GM06990 (cell line): ENCODE measurements around the gene ACSF2.

Experiments
- DNase-seq: peaks from one replicate; pipeline ENCODE4 v3.0.0-alpha.2; 2011; ENCODE audit not compliant: insufficient read length; ENCODE audit errors: extremely low read depth
- H3K27me3 ChIP-seq: replicated peaks from 2 replicates; pipeline ENCODE4 v1.6.0; 2011; ENCODE audit warnings: low read length; ENCODE audit not compliant: control insufficient read depth, insufficient read depth
- H3K36me3 ChIP-seq: 2 replicates; pipeline ENCODE4 v1.5.1; 2011; ENCODE audit warnings: low read length; ENCODE audit not compliant: control insufficient read depth, insufficient read depth
- H3K4me3 ChIP-seq: replicated peaks from 2 replicates; pipeline ENCODE4 v1.5.1; 2011; ENCODE audit warnings: low read depth, mild to moderate bottlenecking, control low read depth, low read length
- TF ChIP-seq, protein P1 (sequence below): IDR thresholded peaks from 2 replicates; pipeline ENCODE4 v1.5.1; 2011; ENCODE audit warnings: low read length, control low read depth, mild to moderate bottlenecking, inconsistent platforms; ENCODE audit not compliant: insufficient read depth, poor library complexity, severe bottlenecking

ACSF2 gene

DNA sequence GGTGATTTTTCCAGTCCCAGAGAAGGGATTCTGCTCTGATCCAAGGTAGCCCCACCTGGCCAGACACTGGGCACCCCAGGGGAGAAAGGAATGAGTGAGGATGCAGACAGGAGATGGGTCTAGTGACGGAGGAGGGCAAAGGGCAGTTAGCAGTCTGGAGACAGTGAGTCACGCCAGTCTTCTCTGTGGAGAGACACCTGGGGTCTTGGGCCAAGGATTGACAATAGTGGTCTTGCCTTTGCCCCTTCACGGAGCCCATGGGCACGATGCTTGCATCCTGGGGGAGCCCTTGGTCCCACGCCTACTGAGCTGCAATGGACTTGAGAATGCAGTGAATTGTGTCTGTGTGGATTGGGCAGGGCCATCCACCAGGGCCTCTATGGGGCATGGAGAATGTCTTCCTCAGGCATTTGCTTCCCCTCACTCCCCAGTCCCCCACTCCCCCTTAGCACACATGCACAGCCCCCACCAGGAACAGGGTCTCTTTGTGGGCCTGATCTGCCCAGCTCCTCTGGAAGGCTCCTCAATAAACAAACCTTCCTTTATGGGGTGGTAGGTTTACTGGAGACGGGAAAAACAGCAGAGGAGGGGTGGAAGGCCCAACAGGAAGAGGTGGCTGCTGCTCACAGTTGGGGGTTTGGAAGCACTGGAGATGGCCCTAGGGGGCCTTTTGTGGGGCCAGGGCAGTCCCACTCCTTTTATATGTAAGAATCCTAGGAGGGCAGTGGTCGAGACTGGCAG lies 41.3 kb downstream of the ACSF2 start:
- no peak for DNase-seq
- Histone ChIP-seq H3K36me3 (no peaks in the 10 kb centered on the region), H3K4me3 (no peak overlapping the region), H3K27me3 (no peaks in the 10 kb centered on the region)
- TF ChIP-seq, protein P1, sequence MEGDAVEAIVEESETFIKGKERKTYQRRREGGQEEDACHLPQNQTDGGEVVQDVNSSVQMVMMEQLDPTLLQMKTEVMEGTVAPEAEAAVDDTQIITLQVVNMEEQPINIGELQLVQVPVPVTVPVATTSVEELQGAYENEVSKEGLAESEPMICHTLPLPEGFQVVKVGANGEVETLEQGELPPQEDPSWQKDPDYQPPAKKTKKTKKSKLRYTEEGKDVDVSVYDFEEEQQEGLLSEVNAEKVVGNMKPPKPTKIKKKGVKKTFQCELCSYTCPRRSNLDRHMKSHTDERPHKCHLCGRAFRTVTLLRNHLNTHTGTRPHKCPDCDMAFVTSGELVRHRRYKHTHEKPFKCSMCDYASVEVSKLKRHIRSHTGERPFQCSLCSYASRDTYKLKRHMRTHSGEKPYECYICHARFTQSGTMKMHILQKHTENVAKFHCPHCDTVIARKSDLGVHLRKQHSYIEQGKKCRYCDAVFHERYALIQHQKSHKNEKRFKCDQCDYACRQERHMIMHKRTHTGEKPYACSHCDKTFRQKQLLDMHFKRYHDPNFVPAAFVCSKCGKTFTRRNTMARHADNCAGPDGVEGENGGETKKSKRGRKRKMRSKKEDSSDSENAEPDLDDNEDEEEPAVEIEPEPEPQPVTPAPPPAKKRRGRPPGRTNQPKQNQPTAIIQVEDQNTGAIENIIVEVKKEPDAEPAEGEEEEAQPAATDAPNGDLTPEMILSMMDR = no peak

DNA sequence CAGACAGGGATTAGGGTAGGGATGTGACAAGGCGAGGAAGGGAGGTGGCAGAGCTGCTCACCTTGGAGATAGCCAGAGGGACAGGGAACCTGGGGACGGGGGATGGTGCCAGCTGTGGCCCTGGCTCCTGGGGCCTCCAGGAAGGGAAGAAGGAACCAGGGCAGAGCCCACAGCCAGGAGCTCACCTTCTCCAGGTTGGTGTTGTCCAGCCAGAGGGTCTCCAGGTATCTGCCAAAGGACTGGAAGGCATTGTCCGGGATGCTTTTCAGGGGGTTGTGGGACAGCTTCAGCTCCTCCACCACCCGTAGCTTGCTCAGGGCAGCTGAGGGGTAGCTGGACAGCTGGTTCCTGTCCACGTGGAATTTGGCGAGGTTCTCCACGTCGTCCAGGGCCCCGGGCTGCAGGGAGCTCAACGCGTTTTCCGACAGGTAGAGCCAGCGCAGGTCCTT lies 41.9 kb downstream of the ACSF2 start:
- no peak for DNase-seq
- TF ChIP-seq, protein P1 = no peak
- no peak overlapping the region for H3K4me3 ChIP-seq
- H3K36me3 ChIP-seq = no peaks in the 10 kb centered on the region
- H3K27me3 ChIP-seq = no peaks in the 10 kb centered on the region

DNA sequence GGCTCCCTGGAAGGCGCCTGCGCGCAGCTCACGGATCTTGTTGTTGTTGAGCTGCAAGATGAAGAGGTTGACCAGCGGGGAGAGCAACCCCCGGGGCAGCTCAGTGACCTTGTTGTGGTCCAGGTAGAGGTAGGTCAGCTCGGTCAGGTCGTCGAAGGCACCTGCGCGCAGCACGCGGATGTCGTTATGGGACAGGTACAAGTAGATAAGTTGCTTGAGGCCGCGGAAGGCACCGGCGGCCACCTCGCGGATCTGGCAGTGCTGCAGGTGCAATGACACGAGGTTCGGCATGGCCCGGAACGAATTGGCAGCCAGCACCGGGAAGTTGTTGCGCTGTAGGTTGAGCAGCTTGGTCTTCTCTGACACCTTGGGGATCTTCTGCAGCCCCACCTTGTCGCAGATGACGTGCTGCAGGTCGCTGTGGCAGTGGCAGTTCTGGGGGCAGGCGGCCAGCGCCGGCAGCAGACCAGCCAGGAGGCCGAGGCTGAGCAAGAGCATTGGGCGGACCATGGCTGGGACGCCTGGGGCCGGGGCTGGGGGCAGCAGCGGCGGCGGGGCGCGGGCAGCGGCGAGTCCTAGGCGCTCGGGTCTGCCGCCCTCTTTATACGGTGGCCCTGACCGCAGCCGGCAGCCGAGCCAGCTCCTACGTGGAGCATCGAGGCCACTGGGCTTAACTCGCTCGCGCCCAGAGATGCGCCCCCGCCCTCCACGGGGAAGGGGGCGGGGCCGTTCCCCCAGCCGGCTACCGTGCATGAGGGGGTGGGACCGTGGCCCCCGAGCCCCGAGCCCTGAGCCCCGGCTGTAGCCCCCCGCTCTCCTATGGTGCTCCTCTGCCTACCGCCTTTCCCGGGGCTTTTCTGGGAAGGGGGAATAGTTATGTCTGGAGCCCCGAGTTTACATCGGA lies 42.5 kb downstream of the ACSF2 start, which contains the start of gene CHAD:
Gene CHAD (minus strand): TSS at position 577 of the 904 bp plus-strand sequence. CDS start 67 bp downstream, at position 510.
- H3K27me3 ChIP-seq = no peaks in the 10 kb centered on the region
- no peak within 1 kb of the TSS for H3K4me3 ChIP-seq
- DNase-seq = no peak
- H3K36me3 ChIP-seq = no peaks in the 10 kb centered on the region
- TF ChIP-seq, protein P1 = no peak

DNA sequence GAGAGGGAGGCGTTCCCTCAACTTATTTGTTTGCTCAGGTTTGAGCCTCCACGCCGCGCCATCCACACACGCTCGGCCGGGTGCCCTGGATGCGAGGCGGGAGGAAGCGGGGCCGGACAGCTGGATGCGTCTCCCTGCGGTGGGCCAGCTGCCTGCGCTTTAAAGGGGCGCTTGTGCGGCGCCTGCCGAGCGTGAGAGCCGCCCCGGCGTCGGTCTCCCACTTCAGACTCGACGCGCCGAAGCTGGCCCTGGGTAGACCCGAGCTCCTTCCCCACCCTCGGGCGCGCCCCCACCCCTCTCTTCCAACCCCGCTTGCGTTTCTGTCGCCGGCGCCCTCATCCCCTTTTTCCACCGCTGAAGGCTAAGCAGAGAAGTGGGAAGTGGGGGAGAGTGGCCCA lies 43.2 kb downstream of the ACSF2 start:
- H3K36me3 ChIP-seq = no peaks in the 10 kb centered on the region
- no peaks in the 10 kb centered on the region for H3K27me3 ChIP-seq
- no peak overlapping the region for H3K4me3 ChIP-seq
- TF ChIP-seq, protein P1 = no peak
- DNase-seq = no peak

DNA sequence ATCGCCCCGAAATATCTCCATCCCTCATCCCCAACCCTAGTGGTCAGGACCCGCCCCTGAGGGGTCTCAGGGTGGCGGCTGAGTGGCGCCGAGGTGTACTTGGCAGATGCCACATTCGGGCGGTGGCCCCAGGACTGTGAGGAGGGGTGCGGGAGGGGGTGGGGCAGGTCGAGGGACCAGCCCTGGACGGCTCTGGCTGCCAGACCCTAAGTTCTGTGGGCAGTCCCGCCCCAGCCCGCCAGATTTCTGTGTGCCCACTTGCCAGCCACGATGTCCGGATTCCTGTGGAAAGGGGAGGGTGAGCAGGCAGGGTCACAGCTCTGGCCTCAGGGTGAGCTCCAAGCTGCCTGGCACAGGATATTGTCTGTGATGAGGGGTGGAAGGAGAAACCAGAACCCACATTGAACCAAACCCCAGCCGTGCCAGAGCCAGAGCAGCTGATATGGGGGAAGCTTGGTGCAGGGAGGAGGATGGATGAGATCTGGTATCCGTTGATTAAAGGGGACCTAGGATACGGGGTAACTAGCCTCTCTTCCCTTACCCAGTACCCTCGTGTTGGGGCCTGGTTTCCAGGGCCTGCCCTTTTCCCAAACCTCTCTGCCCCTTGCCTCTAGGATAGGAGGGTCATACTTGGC lies 43.8 kb downstream of the ACSF2 start:
- Histone ChIP-seq H3K36me3 (no peaks in the 10 kb centered on the region), H3K27me3 (no peaks in the 10 kb centered on the region), H3K4me3 (no peak overlapping the region)
- TF ChIP-seq, protein P1 = no peak
- DNase-seq = no peak
